Erythroblast (primary cell): ENCODE data around the gene RSPRY1.
A peak's percentile ranks its signal among the peaks of the same experiment; 100 is the strongest.

Experiments
- DNase-seq, 2 experiments: peaks; one replicate each; lab custom pipeline; 2025; lab: John Stamatoyannopoulos, UW
- GATA1 ChIP-seq: IDR thresholded peaks from 2 replicates; pipeline ENCODE4 v1.6.1; 2011; ENCODE audit warnings: low read depth, mild to moderate bottlenecking, control low read depth, low read length, moderate library complexity
- POLR2A ChIP-seq: IDR thresholded peaks from 2 replicates; pipeline ENCODE4 v1.6.1; 2011; ENCODE audit warnings: mild to moderate bottlenecking, low read length

The RSPRY1 gene

GRCh38 chr16:57185945-57186871 is at the start of gene RSPRY1, which contains the start of gene PSME3IP1:
RSPRY1 (plus strand) TSS chr16:57186329; CDS start chr16:57204659, 18,330 bp downstream.
PSME3IP1 (minus strand) TSS chr16:57186039; CDS start chr16:57173854, 12,185 bp downstream.
- no peak for TF ChIP-seq GATA1
- TF ChIP-seq POLR2A = peak; percentile 78
- peak; percentile 100 for DNase-seq

GRCh38 chr16:57137043-57137442 is 49.1 kb upstream of the RSPRY1 start:
- no peak for TF ChIP-seq POLR2A
- TF ChIP-seq GATA1 = no peak
- DNase-seq = no peak

- no peak for TF ChIP-seq GATA1
- no peak for TF ChIP-seq POLR2A
Measured at GRCh38 chr16:57137566-57138273, 48.4 kb upstream of the RSPRY1 start.

GRCh38 chr16:57138281-57138935 is 47.7 kb upstream of the RSPRY1 start:
- no peak for TF ChIP-seq GATA1
- no peak for TF ChIP-seq POLR2A
- DNase-seq = no peak

More at GRCh38 chr16:57137566-57138273, 48.4 kb upstream of the RSPRY1 start:
- no peak for DNase-seq

- no peak for TF ChIP-seq GATA1
- TF ChIP-seq POLR2A = no peak
- DNase-seq = peak in 1 of 2 experiments; percentile 42
Measured at GRCh38 chr16:57140931-57141668, 45.0 kb upstream of the RSPRY1 start.

GRCh38 chr16:57141822-57142631 is 44.1 kb upstream of the RSPRY1 start:
- TF ChIP-seq GATA1 (no peak), POLR2A (no peak)

GRCh38 chr16:57143149-57143921 is 42.8 kb upstream of the RSPRY1 start:
- TF ChIP-seq GATA1 (no peak), POLR2A (no peak)

More at GRCh38 chr16:57141822-57142631, 44.1 kb upstream of the RSPRY1 start:
- DNase-seq = no peak

GRCh38 chr16:57144027-57144426 is 42.1 kb upstream of the RSPRY1 start:
- TF ChIP-seq POLR2A (no peak), GATA1 (no peak)
- no peak for DNase-seq

More at GRCh38 chr16:57143149-57143921, 42.8 kb upstream of the RSPRY1 start:
- no peak for DNase-seq

- peak in 1 of 2 experiments; percentile 9 for DNase-seq
- TF ChIP-seq GATA1 (no peak), POLR2A (no peak)
Measured at GRCh38 chr16:57145046-57146021, 40.8 kb upstream of the RSPRY1 start.

- DNase-seq = no peak
- TF ChIP-seq GATA1 (no peak), POLR2A (no peak)
Measured at GRCh38 chr16:57146040-57146647, 40.0 kb upstream of the RSPRY1 start.
